Lower leg skin (tissue), 3 donors: Measurements from ENCODE around the gene FZR1.
"Not testable (repeated sequence)": the region's sequence is repeated elsewhere in the genome, so short reads cannot be mapped to it uniquely, and the experiment has no call there.

ENCODE experiments used
- POLR2A ChIP-seq, 2 donors: fragments of 450-650 bp; IDR thresholded peaks; one replicate each; pipeline ENCODE4 v1.6.1; 2016 to 2017; ENCODE audit warnings: antibody characterized with exemption in 2 of 2, mild to moderate bottlenecking in 1 of 2, moderate library complexity in 1 of 2
- TF ChIP-seq, protein P1 (sequence below), 3 donors: fragments of 450-650 bp; IDR thresholded peaks; one replicate each; pipeline ENCODE4 v1.5.1; 2016; ENCODE audit warnings: antibody characterized with exemption in 3 of 3, mild to moderate bottlenecking in 3 of 3, moderate library complexity in 2 of 3

DNA sequence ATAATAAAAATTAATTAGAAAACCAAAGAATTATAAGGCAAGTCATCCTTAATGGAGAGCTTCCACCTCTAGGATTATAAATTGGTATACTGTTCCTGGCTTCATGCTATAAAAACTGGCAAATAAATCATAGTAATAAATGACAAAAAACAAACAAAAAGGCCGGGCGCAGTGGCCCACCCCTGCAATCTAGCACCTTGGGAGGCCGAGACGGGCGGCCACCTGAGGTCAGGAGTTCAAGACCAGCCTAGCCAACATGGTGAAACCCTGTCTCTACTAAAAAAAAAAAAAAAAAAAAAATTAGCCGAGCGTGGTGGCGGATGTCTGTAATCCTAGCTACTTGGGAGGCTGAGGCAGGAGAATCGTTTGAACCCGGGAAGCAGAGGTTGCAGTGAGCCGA is 63.9 kb downstream of the FZR1 start:
- TF ChIP-seq, protein P1, sequence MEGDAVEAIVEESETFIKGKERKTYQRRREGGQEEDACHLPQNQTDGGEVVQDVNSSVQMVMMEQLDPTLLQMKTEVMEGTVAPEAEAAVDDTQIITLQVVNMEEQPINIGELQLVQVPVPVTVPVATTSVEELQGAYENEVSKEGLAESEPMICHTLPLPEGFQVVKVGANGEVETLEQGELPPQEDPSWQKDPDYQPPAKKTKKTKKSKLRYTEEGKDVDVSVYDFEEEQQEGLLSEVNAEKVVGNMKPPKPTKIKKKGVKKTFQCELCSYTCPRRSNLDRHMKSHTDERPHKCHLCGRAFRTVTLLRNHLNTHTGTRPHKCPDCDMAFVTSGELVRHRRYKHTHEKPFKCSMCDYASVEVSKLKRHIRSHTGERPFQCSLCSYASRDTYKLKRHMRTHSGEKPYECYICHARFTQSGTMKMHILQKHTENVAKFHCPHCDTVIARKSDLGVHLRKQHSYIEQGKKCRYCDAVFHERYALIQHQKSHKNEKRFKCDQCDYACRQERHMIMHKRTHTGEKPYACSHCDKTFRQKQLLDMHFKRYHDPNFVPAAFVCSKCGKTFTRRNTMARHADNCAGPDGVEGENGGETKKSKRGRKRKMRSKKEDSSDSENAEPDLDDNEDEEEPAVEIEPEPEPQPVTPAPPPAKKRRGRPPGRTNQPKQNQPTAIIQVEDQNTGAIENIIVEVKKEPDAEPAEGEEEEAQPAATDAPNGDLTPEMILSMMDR (IDR thresholded peaks at IDR 0.05), result not testable (repeated sequence)
- TF ChIP-seq POLR2A (IDR thresholded peaks at IDR 0.05), result not testable (repeated sequence)
